Fibroblast of pulmonary artery (primary cell): ENCODE data around the gene FTO.
A peak's percentile ranks its signal among the peaks of the same experiment; 100 is the strongest.

Experiments
- DNase-seq: peaks from one replicate; pipeline ENCODE4 v3.0.0-alpha.2; 2010; ENCODE audit warnings: low read depth
- H3K4me3 ChIP-seq: replicated peaks from 2 replicates; pipeline ENCODE4 v1.5.1; 2011; ENCODE audit warnings: low read depth, mild to moderate bottlenecking, control low read depth, low read length, moderate library complexity
- CTCF ChIP-seq: IDR thresholded peaks from 2 replicates; pipeline ENCODE4 v1.5.1; 2011; ENCODE audit warnings: mild to moderate bottlenecking, control low read depth, low read length, inconsistent platforms; ENCODE audit errors: missing control alignments

FTO gene

DNA sequence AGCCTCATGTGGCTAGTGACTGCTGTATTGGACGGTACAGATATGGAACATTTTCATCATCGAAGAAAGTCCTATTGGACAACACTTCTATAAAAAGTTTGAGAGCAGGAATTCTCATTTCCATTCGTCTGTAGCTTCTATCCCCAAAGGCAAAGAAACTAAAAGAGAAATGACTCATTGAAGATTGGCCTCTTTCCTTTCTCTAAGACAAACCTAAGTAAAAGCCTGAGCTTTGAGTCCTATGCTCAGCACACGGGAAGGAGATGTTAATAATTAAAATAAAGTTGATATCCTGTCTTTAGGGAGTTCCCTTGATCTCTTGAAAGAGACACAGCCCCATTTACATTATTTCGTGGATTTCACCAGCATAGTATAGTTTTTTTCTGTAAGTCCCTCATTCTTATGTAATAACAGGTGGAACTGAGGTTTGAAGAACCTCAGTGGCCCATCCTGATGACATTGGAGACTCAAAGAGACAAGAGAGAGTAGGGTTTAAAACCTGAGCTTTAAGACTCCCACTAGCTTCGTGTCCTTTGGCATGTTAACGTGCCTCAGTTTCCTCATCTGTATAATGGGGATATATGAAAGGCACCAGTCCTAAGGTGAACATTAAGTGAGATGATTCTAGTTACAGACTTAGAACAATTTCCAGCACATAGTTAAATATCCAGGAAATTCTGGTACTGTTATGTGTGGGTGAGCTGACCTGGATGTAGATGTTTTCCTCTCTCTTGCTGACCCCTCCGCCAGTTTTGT, 408.7 kb downstream of the FTO start:
- no peak for TF ChIP-seq CTCF
- no peak overlapping the region for H3K4me3 ChIP-seq
- no peak for DNase-seq

DNA sequence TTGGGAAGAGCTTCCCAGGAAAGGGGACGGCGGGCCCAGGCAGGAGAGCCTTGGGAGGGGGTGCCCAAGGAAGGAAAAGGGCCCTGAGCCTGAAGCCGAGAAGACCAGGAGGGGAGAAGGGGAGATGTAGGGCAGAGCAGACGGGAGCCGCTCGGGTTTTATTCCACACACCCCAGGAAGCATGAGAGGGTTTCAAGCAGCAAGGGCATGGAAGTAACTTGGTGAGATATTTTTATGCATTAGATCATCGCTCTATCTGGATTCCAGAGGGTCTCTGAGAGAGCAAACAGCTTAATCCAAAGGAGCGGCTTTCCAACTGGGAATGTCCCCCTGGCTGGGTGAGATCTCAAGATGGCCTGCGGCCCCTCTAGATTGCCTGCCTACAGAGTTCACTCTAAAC, 411.6 kb downstream of the FTO start:
- TF ChIP-seq CTCF = no peak
- no peak overlapping the region for H3K4me3 ChIP-seq
- no peak for DNase-seq

- peak; percentile 17 for DNase-seq
- no peak for TF ChIP-seq CTCF
- no peak overlapping the region for H3K4me3 ChIP-seq
Observed at GRCh38 chr16:54116124-54116655, 412.2 kb downstream of the FTO start.

DNA sequence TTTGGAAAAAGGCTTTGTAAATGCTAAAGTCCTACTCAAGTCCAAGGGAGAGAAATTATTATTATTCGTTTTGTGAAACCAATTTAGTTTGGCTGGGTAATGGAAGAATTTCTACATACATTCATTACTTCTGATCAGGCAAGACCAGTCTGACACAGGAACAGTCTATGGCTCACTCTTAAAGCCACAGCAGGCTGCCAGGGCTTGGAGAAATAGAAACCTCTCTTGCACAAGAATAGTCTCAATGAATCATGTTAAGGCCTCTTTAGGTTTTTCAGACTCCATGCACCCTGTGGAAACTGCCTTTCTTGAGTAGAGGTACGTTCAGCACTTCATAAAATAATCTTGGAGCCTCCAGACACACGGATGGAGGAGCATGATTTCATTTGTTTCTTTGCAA, 414.9 kb downstream of the FTO start:
- no peak overlapping the region for H3K4me3 ChIP-seq
- TF ChIP-seq CTCF = no peak
- peak; percentile 13 for DNase-seq

DNA sequence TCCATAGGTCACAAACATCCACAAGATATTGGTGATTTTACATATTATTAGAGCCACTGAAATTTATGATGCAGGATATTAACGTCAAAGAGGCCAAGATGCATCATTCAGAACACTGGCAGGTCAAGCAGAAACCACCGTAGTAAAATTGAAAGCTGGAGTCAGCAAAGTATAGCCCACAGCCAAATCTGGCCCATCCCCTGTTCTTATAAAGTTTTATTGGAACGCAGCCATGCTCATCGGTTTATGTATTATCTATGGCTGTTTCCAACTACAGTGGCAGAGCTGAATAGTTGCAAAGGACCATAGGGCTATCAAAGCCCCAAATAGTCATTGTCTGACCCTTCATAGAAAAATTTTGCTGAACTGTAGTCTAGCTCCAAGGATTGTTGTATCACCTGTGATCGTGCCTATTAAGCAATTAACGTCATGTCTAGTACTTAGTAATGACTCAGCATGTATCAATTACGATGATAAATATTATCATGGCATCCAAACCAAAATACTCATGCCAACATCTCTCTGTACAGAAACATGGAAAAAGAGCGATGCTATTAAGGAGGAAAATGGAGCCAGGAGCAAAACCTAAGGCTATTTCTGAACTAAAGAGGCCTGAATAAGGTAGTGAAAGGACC, 417.0 kb downstream of the FTO start:
- DNase-seq = no peak
- no peak for TF ChIP-seq CTCF

GRCh38 chr16:54121539-54122295, 417.8 kb downstream of the FTO start:
- TF ChIP-seq CTCF = no peak
- no peak for DNase-seq
- no peak overlapping the region for H3K4me3 ChIP-seq

More for the DNA sequence above, 417.0 kb downstream of the FTO start:
- H3K4me3 ChIP-seq = no peak overlapping the region
